Effector memory CD4-positive, alpha-beta T cell (primary cell): ENCODE measurements around the gene GBA3.

Experiments used
- DNase-seq, 3 donors: peaks; one replicate each; pipeline ENCODE4 v3.0.0-alpha.2; 2020
- H3K27ac ChIP-seq: 2 replicates; pipeline ENCODE4 v1.7.0; 2013; ENCODE audit warnings: mild to moderate bottlenecking, low read length, moderate library complexity; ENCODE audit not compliant: insufficient read depth, poor library complexity, severe bottlenecking
- H3K27me3 ChIP-seq: replicated peaks from 2 replicates; pipeline ENCODE4 v1.7.0; 2013; ENCODE audit warnings: mild to moderate bottlenecking, low read length; ENCODE audit not compliant: insufficient read depth, control insufficient read depth, poor library complexity, severe bottlenecking
- H3K36me3 ChIP-seq: 2 replicates; pipeline ENCODE4 v1.7.0; 2013; ENCODE audit warnings: mild to moderate bottlenecking, low read length, moderate library complexity; ENCODE audit not compliant: control insufficient read depth, insufficient read depth
- H3K4me1 ChIP-seq: 2 replicates; pipeline ENCODE4 v1.7.0; 2013; ENCODE audit warnings: low read length, mild to moderate bottlenecking; ENCODE audit not compliant: control insufficient read depth, insufficient read depth, poor library complexity, severe bottlenecking
- H3K4me3 ChIP-seq: 2 replicates; pipeline ENCODE4 v1.7.0; 2013; ENCODE audit warnings: low read length, low read depth, mild to moderate bottlenecking; ENCODE audit not compliant: insufficient read depth, poor library complexity, severe bottlenecking
- H3K9me3 ChIP-seq: 2 replicates; pipeline ENCODE4 v1.7.0; 2013; ENCODE audit warnings: mild to moderate bottlenecking, low read length, moderate library complexity; ENCODE audit not compliant: control insufficient read depth

The GBA3 gene

GRCh38 chr4:22670956-22671355 lies 21.8 kb upstream of the GBA3 start:
- Histone ChIP-seq H3K36me3 (no peaks in the 10 kb centered on the region), H3K27ac (no peak overlapping the region), H3K27me3 (no peaks in the 10 kb centered on the region), H3K4me1 (no peaks in the 10 kb centered on the region), H3K9me3 (no peaks in the 10 kb centered on the region), H3K4me3 (no peak overlapping the region)
- no peak for DNase-seq

- H3K27ac ChIP-seq, result no peak overlapping the region
- DNase-seq, result no peak
- no peaks in the 10 kb centered on the region for H3K9me3 ChIP-seq
These were observed 20.2 kb upstream of the GBA3 start for GRCh38 chr4:22672519-22672918.

GRCh38 chr4:22672944-22673343 lies 19.8 kb upstream of the GBA3 start:
- no peak for DNase-seq
- Histone ChIP-seq H3K4me3 (no peak overlapping the region), H3K36me3 (no peaks in the 10 kb centered on the region), H3K9me3 (no peaks in the 10 kb centered on the region), H3K27me3 (no peaks in the 10 kb centered on the region), H3K4me1 (no peaks in the 10 kb centered on the region), H3K27ac (no peak overlapping the region)

More at GRCh38 chr4:22672519-22672918, 20.2 kb upstream of the GBA3 start:
- Histone ChIP-seq H3K36me3 (no peaks in the 10 kb centered on the region), H3K4me3 (no peak overlapping the region), H3K27me3 (no peaks in the 10 kb centered on the region), H3K4me1 (no peaks in the 10 kb centered on the region)

- no peak for DNase-seq
- H3K4me3 ChIP-seq, result no peak overlapping the region
- H3K27ac ChIP-seq, result no peak overlapping the region
- H3K27me3 ChIP-seq, result no peaks in the 10 kb centered on the region
- no peaks in the 10 kb centered on the region for H3K9me3 ChIP-seq
- no peaks in the 10 kb centered on the region for H3K4me1 ChIP-seq
- H3K36me3 ChIP-seq, result no peaks in the 10 kb centered on the region
These were observed 18.0 kb upstream of the GBA3 start for GRCh38 chr4:22674700-22675099.

- no peak overlapping the region for H3K4me3 ChIP-seq
- no peaks in the 10 kb centered on the region for H3K4me1 ChIP-seq
- H3K9me3 ChIP-seq, result no peaks in the 10 kb centered on the region
- no peak for DNase-seq
- H3K27me3 ChIP-seq, result no peaks in the 10 kb centered on the region
- no peak overlapping the region for H3K27ac ChIP-seq
- H3K36me3 ChIP-seq, result no peaks in the 10 kb centered on the region
These were observed 16.7 kb upstream of the GBA3 start for GRCh38 chr4:22676063-22676462.

- no peaks in the 10 kb centered on the region for H3K9me3 ChIP-seq
- no peak for DNase-seq
- no peaks in the 10 kb centered on the region for H3K4me1 ChIP-seq
- no peak overlapping the region for H3K27ac ChIP-seq
- H3K36me3 ChIP-seq, result no peaks in the 10 kb centered on the region
- H3K27me3 ChIP-seq, result no peaks in the 10 kb centered on the region
- no peak overlapping the region for H3K4me3 ChIP-seq
These were observed 15.0 kb upstream of the GBA3 start for GRCh38 chr4:22677780-22678179.

GRCh38 chr4:22678940-22679854 lies 13.5 kb upstream of the GBA3 start:
- Histone ChIP-seq H3K27me3 (no peaks in the 10 kb centered on the region), H3K4me3 (no peak overlapping the region), H3K27ac (no peak overlapping the region), H3K4me1 (no peaks in the 10 kb centered on the region), H3K9me3 (no peaks in the 10 kb centered on the region), H3K36me3 (no peaks in the 10 kb centered on the region)
- no peak for DNase-seq

- Histone ChIP-seq H3K4me3 (no peak overlapping the region), H3K9me3 (no peaks in the 10 kb centered on the region), H3K4me1 (no peaks in the 10 kb centered on the region), H3K27ac (no peak overlapping the region), H3K27me3 (no peaks in the 10 kb centered on the region), H3K36me3 (no peaks in the 10 kb centered on the region)
- no peak for DNase-seq
These were observed 12.6 kb upstream of the GBA3 start for GRCh38 chr4:22680065-22680642.

- no peak for DNase-seq
- Histone ChIP-seq H3K4me3 (no peak overlapping the region), H3K4me1 (no peaks in the 10 kb centered on the region), H3K9me3 (no peaks in the 10 kb centered on the region), H3K27ac (no peak overlapping the region), H3K36me3 (no peaks in the 10 kb centered on the region), H3K27me3 (no peaks in the 10 kb centered on the region)
These were observed 9.0 kb upstream of the GBA3 start for GRCh38 chr4:22683726-22684125.

- no peak overlapping the region for H3K4me3 ChIP-seq
- no peaks in the 10 kb centered on the region for H3K36me3 ChIP-seq
- no peaks in the 10 kb centered on the region for H3K27me3 ChIP-seq
- no peak for DNase-seq
- no peaks in the 10 kb centered on the region for H3K4me1 ChIP-seq
- H3K9me3 ChIP-seq, result no peaks in the 10 kb centered on the region
- no peak overlapping the region for H3K27ac ChIP-seq
These were observed 6.6 kb upstream of the GBA3 start for GRCh38 chr4:22686141-22686540.
